ENCODE results near the gene LIX1L. TPM values are rescaled to one million over a fixed set of nuclear protein-coding genes. Genes with fewer than 3 reads are reported as not detected.
A peak's percentile ranks its signal among the peaks of the same experiment; 100 is the strongest.
"Not testable (repeated sequence)": the region's sequence is repeated elsewhere in the genome, so short reads cannot be mapped to it uniquely, and the experiment has no call there.

Gene LIX1L
- total RNA-seq, 1 experiment from 2014 or later = 0.82 TPM

DNA sequence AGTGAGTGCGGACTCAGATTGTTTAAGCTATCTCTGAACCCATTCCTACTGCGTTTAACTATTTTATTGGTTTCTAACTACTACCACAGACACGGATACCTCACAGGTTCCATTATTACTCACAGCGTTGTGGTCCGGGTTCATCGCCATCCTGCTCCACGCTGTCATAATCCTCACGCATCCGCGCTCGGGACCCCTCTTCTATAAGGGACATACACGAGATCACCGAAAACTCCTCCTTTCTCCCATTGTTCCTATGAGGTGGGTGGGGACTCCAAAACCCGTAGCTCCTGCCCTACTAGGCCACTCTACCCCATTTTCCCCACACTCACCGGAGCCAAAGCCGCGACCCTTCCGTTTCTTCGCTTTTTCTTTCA lies 31.1 kb downstream of the LIX1L start:
- Mint-ChIP-seq H3K4me3 (ENCODE audit: unreplicated experiment) (no peak overlapping the region), H3K27me3 (ENCODE audit: insufficient read depth, unreplicated experiment) (no peaks in the 10 kb centered on the region), H3K27ac (ENCODE audit: unreplicated experiment) (no peak overlapping the region), H3K9me3 (ENCODE audit: unreplicated experiment) (no peaks in the 10 kb centered on the region), H3K36me3 (ENCODE audit: insufficient read depth, unreplicated experiment) (peaks cover 5% of the 10 kb centered on the region), H3K4me1 (ENCODE audit: low read depth, unreplicated experiment) (peaks cover 6% of the 10 kb centered on the region)
- BruUV-seq (replicated peaks) = no TSS peak
- Histone ChIP-seq H3K27me3 (replicated peaks; ENCODE audit: control insufficient read depth, insufficient read depth, low read length) (no peaks in the 10 kb centered on the region), H3K4me1 (no peaks in the 10 kb centered on the region; the same call in 1 of the 2 replicates), H3K36me3 (ENCODE audit: control insufficient read depth, insufficient read depth, low read length) (no peaks in the 10 kb centered on the region), H3K9me3 (no peaks in the 10 kb centered on the region), H3K4me3 (ENCODE audit: low read depth, low read length) (peak overlapping the region; percentile 84)
- TF ChIP-seq, protein P1, sequence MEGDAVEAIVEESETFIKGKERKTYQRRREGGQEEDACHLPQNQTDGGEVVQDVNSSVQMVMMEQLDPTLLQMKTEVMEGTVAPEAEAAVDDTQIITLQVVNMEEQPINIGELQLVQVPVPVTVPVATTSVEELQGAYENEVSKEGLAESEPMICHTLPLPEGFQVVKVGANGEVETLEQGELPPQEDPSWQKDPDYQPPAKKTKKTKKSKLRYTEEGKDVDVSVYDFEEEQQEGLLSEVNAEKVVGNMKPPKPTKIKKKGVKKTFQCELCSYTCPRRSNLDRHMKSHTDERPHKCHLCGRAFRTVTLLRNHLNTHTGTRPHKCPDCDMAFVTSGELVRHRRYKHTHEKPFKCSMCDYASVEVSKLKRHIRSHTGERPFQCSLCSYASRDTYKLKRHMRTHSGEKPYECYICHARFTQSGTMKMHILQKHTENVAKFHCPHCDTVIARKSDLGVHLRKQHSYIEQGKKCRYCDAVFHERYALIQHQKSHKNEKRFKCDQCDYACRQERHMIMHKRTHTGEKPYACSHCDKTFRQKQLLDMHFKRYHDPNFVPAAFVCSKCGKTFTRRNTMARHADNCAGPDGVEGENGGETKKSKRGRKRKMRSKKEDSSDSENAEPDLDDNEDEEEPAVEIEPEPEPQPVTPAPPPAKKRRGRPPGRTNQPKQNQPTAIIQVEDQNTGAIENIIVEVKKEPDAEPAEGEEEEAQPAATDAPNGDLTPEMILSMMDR (IDR thresholded peaks at IDR 0.05; ENCODE audit: insufficient read depth in 1 of 2, low read depth in 1 of 2, low read length in 1 of 2, severe bottlenecking in 1 of 2, unreplicated experiment in 1 of 2) = no peak
- ChIA-PET POLR2A (interaction anchor here (1.0 to 2.8 kb wide), 9 partner anchors 8 to 125 kb away, joined by 3 to 25 read pairs (median 9); partner anchors contain the start of genes ANKRD34A, LIX1L, NUDT17 and PEX11B), CTCF (interaction anchor here (0.5 to 1.9 kb wide), 5 partner anchors 31 to 205 kb away, joined by 3 to 15 read pairs (median 9); partner anchors contain the start of genes ANKRD34A, LIX1L, PIAS3 and POLR3GL)
- intact Hi-C loops (cut with micrococcal nuclease; ENCODE audit: unreplicated experiment) = loop anchor here (2.0 to 5.0 kb wide), 3 partner anchors 34 to 51 kb away; no protein-coding TSS in a partner anchor
- no peak for DNase-seq

DNA sequence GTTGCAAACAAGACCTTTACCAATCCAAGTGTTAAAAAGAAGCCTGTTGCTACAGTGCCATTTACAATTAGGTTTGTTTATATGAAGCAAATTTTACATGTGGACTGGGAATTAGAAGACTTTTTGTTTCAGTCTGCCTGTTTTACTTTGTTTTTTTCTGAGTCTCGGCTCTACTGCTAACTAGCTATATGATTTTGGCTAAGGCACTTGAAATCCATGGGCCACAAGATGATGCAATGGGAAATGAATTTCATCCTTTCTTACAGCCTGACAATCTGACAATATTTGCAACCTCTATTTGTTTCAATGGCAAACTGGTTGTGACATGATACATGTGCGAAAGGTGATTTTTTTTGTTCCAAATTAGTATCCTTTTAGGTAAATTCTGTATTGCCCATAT lies 35.6 kb downstream of the LIX1L start:
- POLR2A ChIA-PET = no interaction called here
- DNase-seq = no peak
- intact Hi-C loops (cut with micrococcal nuclease; ENCODE audit: unreplicated experiment) = no loop called here
- TF ChIP-seq, protein P1 (IDR thresholded peaks at IDR 0.05; ENCODE audit: insufficient read depth in 1 of 2, low read depth in 1 of 2, low read length in 1 of 2, severe bottlenecking in 1 of 2, unreplicated experiment in 1 of 2) = no peak
- Mint-ChIP-seq H3K36me3 (ENCODE audit: insufficient read depth, unreplicated experiment) (peaks cover 11% of the 10 kb centered on the region), H3K4me3 (ENCODE audit: unreplicated experiment) (no peak overlapping the region), H3K27me3 (ENCODE audit: insufficient read depth, unreplicated experiment) (no peaks in the 10 kb centered on the region), H3K4me1 (ENCODE audit: low read depth, unreplicated experiment) (peaks cover 13% of the 10 kb centered on the region), H3K9me3 (ENCODE audit: unreplicated experiment) (no peaks in the 10 kb centered on the region), H3K27ac (ENCODE audit: unreplicated experiment) (no peak overlapping the region)
- CTCF ChIA-PET = no interaction called here
- BruUV-seq (replicated peaks) = no TSS peak
- no peaks in the 10 kb centered on the region for H3K27me3 ChIP-seq (replicated peaks; ENCODE audit: control insufficient read depth, insufficient read depth, low read length)
- H3K4me1 ChIP-seq = no peaks in the 10 kb centered on the region; the same call in 1 of the 2 replicates
- H3K9me3 ChIP-seq = no peaks in the 10 kb centered on the region
- H3K36me3 ChIP-seq (ENCODE audit: control insufficient read depth, insufficient read depth, low read length) = no peaks in the 10 kb centered on the region
- no peak overlapping the region for H3K4me3 ChIP-seq (ENCODE audit: low read depth, low read length)

DNA sequence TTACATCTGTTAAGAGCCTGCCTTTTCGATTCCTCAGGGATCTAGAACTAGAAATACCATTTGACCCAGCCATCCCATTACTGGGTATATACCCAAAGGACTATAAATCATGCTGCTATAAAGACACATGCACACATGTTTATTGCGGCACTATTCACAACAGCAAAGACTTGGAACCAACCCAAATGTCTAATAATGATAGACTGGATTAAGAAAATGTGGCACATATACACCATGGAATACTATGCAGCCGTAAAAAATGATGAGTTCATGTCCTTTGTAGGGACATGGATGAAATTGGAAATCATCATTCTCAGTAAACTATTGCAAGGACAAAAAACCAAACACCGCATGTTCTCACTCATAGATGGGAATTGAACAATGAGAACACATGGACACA lies 37.5 kb downstream of the LIX1L start:
- BruUV-seq (replicated peaks); H3K4me1 Mint-ChIP-seq (ENCODE audit: low read depth, unreplicated experiment); DNase-seq; CTCF ChIA-PET; POLR2A ChIA-PET; H3K9me3 Mint-ChIP-seq (ENCODE audit: unreplicated experiment); H3K27me3 Mint-ChIP-seq (ENCODE audit: insufficient read depth, unreplicated experiment); H3K36me3 ChIP-seq (ENCODE audit: control insufficient read depth, insufficient read depth, low read length); H3K27me3 ChIP-seq (replicated peaks; ENCODE audit: control insufficient read depth, insufficient read depth, low read length); H3K9me3 ChIP-seq; intact Hi-C loops (cut with micrococcal nuclease; ENCODE audit: unreplicated experiment); H3K4me3 ChIP-seq (ENCODE audit: low read depth, low read length); H3K4me1 ChIP-seq: not testable (repeated sequence)
- Mint-ChIP-seq H3K27ac (ENCODE audit: unreplicated experiment) (peak overlapping the region; percentile 79), H3K36me3 (ENCODE audit: insufficient read depth, unreplicated experiment) (peaks cover 11% of the 10 kb centered on the region), H3K4me3 (ENCODE audit: unreplicated experiment) (peak overlapping the region; percentile 94)

Measured in Caco-2 (cell line).